ENCODE data around the gene TMED4.
"Not testable (repeated sequence)": the region's sequence is repeated elsewhere in the genome, so short reads cannot be mapped to it uniquely, and the experiment has no call there.

Gene TMED4

GRCh38 chr7:44607141-44608068 is 25.4 kb upstream of the TMED4 start:
- Histone ChIP-seq H3K36me3 (no peaks in the 10 kb centered on the region), H3K4me3 (peak overlapping the region; percentile 77), H3K9me3 (no peaks in the 10 kb centered on the region), H3K9ac (peak overlapping the region; percentile 82), H4K20me1 (peaks cover 37% of the 10 kb centered on the region), H3K4me1 (peaks cover 37% of the 10 kb centered on the region), H3K27me3 (no peaks in the 10 kb centered on the region), H3K27ac (peak overlapping the region; percentile 76), H3K4me2 (peak overlapping the region; percentile 88)
- TF ChIP-seq Cebpa-rat (IDR thresholded peaks at IDR 0.05) = no peak

- peak within 1 kb of the TSS; percentile 88 for H3K4me2 ChIP-seq
These were observed 24.5 kb upstream of the TMED4 start, which contains the start of gene OGDH for GRCh38 chr7:44606341-44607140. TSS of gene OGDH (plus strand) at chr7:44606627. CDS start at chr7:44624344, 17,717 bp downstream.

GRCh38 chr7:44604941-44605340 is 22.9 kb upstream of the TMED4 start:
- no peak for TF ChIP-seq Cebpa-rat (IDR thresholded peaks at IDR 0.05)
- Histone ChIP-seq H3K4me3 (no peak overlapping the region), H3K4me2 (no peak overlapping the region)

More at GRCh38 chr7:44606341-44607140, 24.5 kb upstream of the TMED4 start, which contains the start of gene OGDH:
- H3K36me3 ChIP-seq = no peaks in the 10 kb centered on the region
- peak within 1 kb of the TSS; percentile 77 for H3K4me3 ChIP-seq
- H3K27me3 ChIP-seq = no peaks in the 10 kb centered on the region
- H4K20me1 ChIP-seq = peaks cover 28% of the 10 kb centered on the region
- peak within 1 kb of the TSS; percentile 82 for H3K9ac ChIP-seq
- peak within 1 kb of the TSS; percentile 76 for H3K27ac ChIP-seq
- H3K9me3 ChIP-seq = no peaks in the 10 kb centered on the region
- peak; percentile 5; the same call in 1 of the 2 replicates for TF ChIP-seq Cebpa-rat (IDR thresholded peaks at IDR 0.05)
- peaks cover 41% of the 10 kb centered on the region for H3K4me1 ChIP-seq

GRCh38 chr7:44603193-44603592 is 21.2 kb upstream of the TMED4 start:
- Histone ChIP-seq H3K9ac (no peak overlapping the region), H3K4me2 (no peak overlapping the region), H3K9me3 (no peaks in the 10 kb centered on the region), H3K4me3 (no peak overlapping the region), H3K36me3 (no peaks in the 10 kb centered on the region), H3K4me1 (peaks cover 24% of the 10 kb centered on the region), H3K27me3 (no peaks in the 10 kb centered on the region), H3K27ac (no peak overlapping the region), H4K20me1 (no peaks in the 10 kb centered on the region; the same call in 1 of the 2 replicates)
- no peak for TF ChIP-seq Cebpa-rat (IDR thresholded peaks at IDR 0.05)

More at GRCh38 chr7:44604941-44605340, 22.9 kb upstream of the TMED4 start:
- no peak overlapping the region for H3K9ac ChIP-seq
- H3K36me3 ChIP-seq = no peaks in the 10 kb centered on the region
- H3K4me1 ChIP-seq = peaks cover 41% of the 10 kb centered on the region
- no peaks in the 10 kb centered on the region for H3K27me3 ChIP-seq
- no peak overlapping the region for H3K27ac ChIP-seq
- peaks cover 12% of the 10 kb centered on the region for H4K20me1 ChIP-seq
- no peaks in the 10 kb centered on the region for H3K9me3 ChIP-seq

- Histone ChIP-seq H3K4me1 (peaks cover 18% of the 10 kb centered on the region), H3K36me3 (no peaks in the 10 kb centered on the region), H3K4me2 (no peak overlapping the region), H3K9me3 (no peaks in the 10 kb centered on the region), H3K27ac (no peak overlapping the region), H3K27me3 (no peaks in the 10 kb centered on the region), H3K4me3 (no peak overlapping the region), H4K20me1 (no peaks in the 10 kb centered on the region), H3K9ac (no peak overlapping the region)
- no peak for TF ChIP-seq Cebpa-rat (IDR thresholded peaks at IDR 0.05)
These were observed 20.5 kb upstream of the TMED4 start for GRCh38 chr7:44602576-44602910.

GRCh38 chr7:44599222-44599621 is 17.2 kb upstream of the TMED4 start:
- Histone ChIP-seq H3K9me3 (no peaks in the 10 kb centered on the region), H3K27ac (no peak overlapping the region), H3K9ac (no peak overlapping the region), H4K20me1 (no peaks in the 10 kb centered on the region), H3K36me3 (no peaks in the 10 kb centered on the region), H3K4me3 (no peak overlapping the region), H3K4me1 (peaks cover 19% of the 10 kb centered on the region), H3K4me2 (no peak overlapping the region), H3K27me3 (no peaks in the 10 kb centered on the region)
- no peak for TF ChIP-seq Cebpa-rat (IDR thresholded peaks at IDR 0.05)

DNA sequence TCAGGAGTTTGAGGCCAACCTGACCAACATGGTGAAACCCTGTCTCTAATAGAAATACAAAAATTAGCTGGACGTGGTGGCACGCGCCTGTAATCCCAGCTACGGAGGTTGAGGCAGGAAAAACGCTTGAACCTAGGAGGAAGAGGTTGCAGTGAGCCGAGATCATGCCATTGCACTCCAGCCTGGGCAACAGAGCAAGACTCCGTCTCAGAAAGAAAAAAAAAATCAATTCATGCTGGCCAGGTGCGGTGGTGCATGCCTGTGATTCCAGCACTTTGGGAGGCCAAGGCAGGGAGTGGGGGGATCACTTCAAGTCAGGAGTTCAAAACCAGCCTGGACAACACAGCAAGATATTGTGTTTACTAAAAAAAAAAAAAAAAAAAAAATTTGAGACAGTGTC is 15.2 kb upstream of the TMED4 start:
- H3K36me3 ChIP-seq, H3K9ac ChIP-seq, H3K27me3 ChIP-seq, H3K4me3 ChIP-seq, H3K4me2 ChIP-seq, H4K20me1 ChIP-seq, H3K27ac ChIP-seq, H3K9me3 ChIP-seq: not testable (repeated sequence)
- peaks cover 14% of the 10 kb centered on the region for H3K4me1 ChIP-seq

- Histone ChIP-seq H3K36me3 (no peaks in the 10 kb centered on the region), H4K20me1 (no peaks in the 10 kb centered on the region), H3K4me2 (peak overlapping the region; percentile 10; the same call in 1 of the 2 replicates), H3K9ac (no peak overlapping the region), H3K9me3 (no peaks in the 10 kb centered on the region), H3K27me3 (no peaks in the 10 kb centered on the region), H3K27ac (no peak overlapping the region), H3K4me1 (peaks cover 12% of the 10 kb centered on the region), H3K4me3 (no peak overlapping the region)
- TF ChIP-seq Cebpa-rat (IDR thresholded peaks at IDR 0.05) = no peak
These were observed 14.1 kb upstream of the TMED4 start for GRCh38 chr7:44595934-44596635.

DNA sequence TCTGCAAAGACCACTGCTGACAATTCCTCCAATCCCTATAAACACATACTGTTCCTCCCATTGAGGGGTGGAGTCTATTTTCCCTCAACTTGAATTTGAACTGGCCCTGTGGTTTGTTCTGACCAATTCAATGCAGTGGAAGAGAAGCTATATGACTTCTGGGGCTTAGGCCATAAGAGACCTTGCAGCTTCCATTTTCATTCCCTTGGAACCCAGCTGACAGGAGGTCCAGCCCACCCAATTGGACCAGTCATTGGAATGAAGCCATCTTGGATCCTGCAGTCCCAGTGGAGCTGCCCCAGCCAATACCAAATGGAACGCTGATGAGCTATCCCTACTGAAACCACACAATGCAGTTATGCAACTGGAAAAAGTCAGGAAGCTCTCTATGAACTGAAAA is 8.9 kb upstream of the TMED4 start:
- H3K4me1 ChIP-seq = peaks cover 11% of the 10 kb centered on the region
- H3K4me3 ChIP-seq = no peak overlapping the region
- no peak overlapping the region for H3K27ac ChIP-seq
- no peaks in the 10 kb centered on the region for H3K9me3 ChIP-seq
- no peaks in the 10 kb centered on the region for H4K20me1 ChIP-seq
- H3K36me3 ChIP-seq = no peaks in the 10 kb centered on the region
- H3K27me3 ChIP-seq = no peaks in the 10 kb centered on the region
- no peak for TF ChIP-seq Cebpa-rat (IDR thresholded peaks at IDR 0.05)
- H3K9ac ChIP-seq = no peak overlapping the region
- H3K4me2 ChIP-seq = no peak overlapping the region
